Measurements from ENCODE around the gene DLL4.

The DLL4 gene

GRCh38 chr15:40985541-40986330 lies 56.6 kb downstream of the DLL4 start:
- no peak overlapping the region for H3K9ac ChIP-seq (ENCODE audit: low read length)
- no peaks in the 10 kb centered on the region for H3K27me3 ChIP-seq (ENCODE audit: low read depth, low read length)
- no peaks in the 10 kb centered on the region for H3K79me2 ChIP-seq (ENCODE audit: low read length)
- H3K4me1 ChIP-seq (ENCODE audit: low read length): no peaks in the 10 kb centered on the region
- H2AFZ ChIP-seq (ENCODE audit: low read depth, low read length): no peak overlapping the region
- no peaks in the 10 kb centered on the region for H4K20me1 ChIP-seq (ENCODE audit: insufficient read depth, low read length)
- H3K9me3 ChIP-seq (ENCODE audit: insufficient read depth, low read length): no peaks in the 10 kb centered on the region
- TF ChIP-seq EZH2phosphoT487 (IDR thresholded peaks at IDR 0.05; ENCODE audit: low read depth): no peak
- no peak for TF ChIP-seq CTCF (IDR thresholded peaks at IDR 0.05; ENCODE audit: low read depth, low read length)
- H3K4me2 ChIP-seq (ENCODE audit: low read length): no peak overlapping the region
- no peak overlapping the region for H3K27ac ChIP-seq (ENCODE audit: low read length)
- peaks cover 58% of the 10 kb centered on the region for H3K36me3 ChIP-seq (replicated peaks; ENCODE audit: low read depth, low read length)
- no peak overlapping the region for H3K4me3 ChIP-seq (ENCODE audit: low read length)

- no peak overlapping the region for H3K4me3 ChIP-seq (ENCODE audit: low read length)
- TF ChIP-seq CTCF (IDR thresholded peaks at IDR 0.05; ENCODE audit: low read depth, low read length) (no peak), EZH2phosphoT487 (IDR thresholded peaks at IDR 0.05; ENCODE audit: low read depth) (no peak)
- no peaks in the 10 kb centered on the region for H3K27me3 ChIP-seq (ENCODE audit: low read depth, low read length)
- H3K4me2 ChIP-seq (ENCODE audit: low read length): no peak overlapping the region
- H4K20me1 ChIP-seq (ENCODE audit: insufficient read depth, low read length): no peaks in the 10 kb centered on the region
- H2AFZ ChIP-seq (ENCODE audit: low read depth, low read length): no peak overlapping the region
- no peak overlapping the region for H3K9ac ChIP-seq (ENCODE audit: low read length)
- H3K9me3 ChIP-seq (ENCODE audit: insufficient read depth, low read length): no peaks in the 10 kb centered on the region
- H3K36me3 ChIP-seq (replicated peaks; ENCODE audit: low read depth, low read length): peaks cover 54% of the 10 kb centered on the region
- H3K79me2 ChIP-seq (ENCODE audit: low read length): no peaks in the 10 kb centered on the region
- H3K27ac ChIP-seq (ENCODE audit: low read length): no peak overlapping the region
- H3K4me1 ChIP-seq (ENCODE audit: low read length): no peaks in the 10 kb centered on the region
These were observed 57.7 kb downstream of the DLL4 start for GRCh38 chr15:40986820-40987219.

GRCh38 chr15:40988156-40988555 lies 59.0 kb downstream of the DLL4 start:
- Histone ChIP-seq H4K20me1 (ENCODE audit: insufficient read depth, low read length) (no peaks in the 10 kb centered on the region), H3K79me2 (ENCODE audit: low read length) (no peaks in the 10 kb centered on the region), H3K27ac (ENCODE audit: low read length) (no peak overlapping the region), H3K36me3 (replicated peaks; ENCODE audit: low read depth, low read length) (peaks cover 45% of the 10 kb centered on the region), H3K4me3 (ENCODE audit: low read length) (no peak overlapping the region), H3K9ac (ENCODE audit: low read length) (no peak overlapping the region), H2AFZ (ENCODE audit: low read depth, low read length) (no peak overlapping the region), H3K9me3 (ENCODE audit: insufficient read depth, low read length) (no peaks in the 10 kb centered on the region), H3K27me3 (ENCODE audit: low read depth, low read length) (no peaks in the 10 kb centered on the region), H3K4me1 (ENCODE audit: low read length) (no peaks in the 10 kb centered on the region), H3K4me2 (ENCODE audit: low read length) (no peak overlapping the region)
- TF ChIP-seq EZH2phosphoT487 (IDR thresholded peaks at IDR 0.05; ENCODE audit: low read depth): no peak
- TF ChIP-seq CTCF (IDR thresholded peaks at IDR 0.05; ENCODE audit: low read depth, low read length): no peak

All from OCI-LY3 (cell line).